ENCODE measurements around the gene PANK4.
A peak's percentile ranks its signal among the peaks of the same experiment; 100 is the strongest.
"Not testable (repeated sequence)": the region's sequence is repeated elsewhere in the genome, so short reads cannot be mapped to it uniquely, and the experiment has no call there.

PANK4 gene

GRCh38 chr1:2525920-2526823 is at the start of gene PANK4:
Gene PANK4, minus strand, starts transcription at chr1:2526596. Its CDS starts 9 bp downstream, at chr1:2526587.
- peak in 55 of 56 donors; percentile 59 to 97 (median 91) for DNase-seq

GRCh38 chr1:2574350-2574749 is 48.0 kb upstream of the PANK4 start:
- no peak for DNase-seq

GRCh38 chr1:2573250-2573920 is 47.0 kb upstream of the PANK4 start:
- no peak for DNase-seq

GRCh38 chr1:2571348-2571747 is 45.0 kb upstream of the PANK4 start:
- no peak for DNase-seq

GRCh38 chr1:2570332-2570731 is 43.9 kb upstream of the PANK4 start:
- DNase-seq = no peak

- not testable (repeated sequence) for DNase-seq
These were observed 43.3 kb upstream of the PANK4 start for GRCh38 chr1:2569703-2570102.

- DNase-seq = no peak
These were observed 42.7 kb upstream of the PANK4 start for GRCh38 chr1:2569060-2569459.

- DNase-seq = not testable (repeated sequence)
These were observed 41.9 kb upstream of the PANK4 start for GRCh38 chr1:2568187-2568816.

- DNase-seq = no peak
These were observed 40.8 kb upstream of the PANK4 start for GRCh38 chr1:2567083-2567679.

- DNase-seq = no peak
These were observed 40.0 kb upstream of the PANK4 start for GRCh38 chr1:2566101-2567045.

GRCh38 chr1:2564815-2565374 is 38.5 kb upstream of the PANK4 start:
- DNase-seq = no peak

GRCh38 chr1:2564006-2564814 is 37.8 kb upstream of the PANK4 start:
- no peak for DNase-seq

- DNase-seq = no peak
These were observed 36.8 kb upstream of the PANK4 start for GRCh38 chr1:2563205-2563604.

GRCh38 chr1:2561898-2562895 is 35.8 kb upstream of the PANK4 start:
- DNase-seq = no peak

- DNase-seq = no peak
These were observed 35.0 kb upstream of the PANK4 start for GRCh38 chr1:2561446-2561845.

GRCh38 chr1:2560299-2561073 is 34.1 kb upstream of the PANK4 start:
- no peak for DNase-seq

All from amygdala (tissue), 56 donors.